Caco-2 (cell line): ENCODE measurements around the gene MRC2. TPM values are rescaled to one million over a fixed set of nuclear protein-coding genes. Genes with fewer than 3 reads are reported as not detected.
"Not testable (repeated sequence)": the region's sequence is repeated elsewhere in the genome, so short reads cannot be mapped to it uniquely, and the experiment has no call there.

Experiments
- BruUV-seq: library from RNA; stranded (reverse); fragments of 400-500 nt; replicated peaks from 2 replicates; lab custom pipeline; 2021; lab: Mats Ljungman, UMichigan
- CTCF ChIA-PET: fragments of 300-600 bp; sonication (Branson Sonifier 250); formaldehyde crosslinking; loops from one replicate; lab custom pipeline; 2022; ENCODE audit warnings: antibody characterized with exemption; lab: Charles Lee
- POLR2A ChIA-PET: fragments of 300-600 bp; sonication (Branson Sonifier 250); formaldehyde crosslinking; loops from one replicate; lab custom pipeline; 2022; ENCODE audit warnings: antibody characterized with exemption; lab: Charles Lee
- DNase-seq, 2 experiments: peaks; one replicate each; pipeline versions ENCODE4 v3.0.0 to v3.0.0-alpha.2; 2020 to 2022
- H3K27me3 ChIP-seq: replicated peaks from 2 replicates; pipeline ENCODE4 v1.6.0; 2011; ENCODE audit warnings: low read length; ENCODE audit not compliant: control insufficient read depth, insufficient read depth
- H3K36me3 ChIP-seq: 2 replicates; pipeline ENCODE4 v1.5.1; 2011; ENCODE audit warnings: low read length; ENCODE audit not compliant: control insufficient read depth, insufficient read depth
- H3K4me1 ChIP-seq: fragments of 250-450 bp; sonication (Bioruptor Pico); 2 replicates; pipeline ENCODE4 v1.5.1; 2020; ENCODE audit warnings: mild to moderate bottlenecking
- H3K4me3 ChIP-seq: 2 replicates; pipeline ENCODE4 v1.5.1; 2011; ENCODE audit warnings: low read depth, mild to moderate bottlenecking, control low read depth, low read length
- H3K9me3 ChIP-seq: fragments of 250-450 bp; sonication (Bioruptor Pico); 2 replicates; pipeline ENCODE4 v1.5.1; 2020; ENCODE audit warnings: mild to moderate bottlenecking, moderate library complexity
- H3K27ac Mint-ChIP-seq: one replicate; pipeline ENCODE4 v1.8.0; 2022; ENCODE audit warnings: mixed read lengths; ENCODE audit not compliant: unreplicated experiment
- H3K27me3 Mint-ChIP-seq: one replicate; pipeline ENCODE4 v1.8.0; 2022; ENCODE audit warnings: mixed read lengths; ENCODE audit not compliant: insufficient read depth, unreplicated experiment
- H3K36me3 Mint-ChIP-seq: one replicate; pipeline ENCODE4 v1.8.0; 2022; ENCODE audit warnings: mild to moderate bottlenecking, mixed read lengths; ENCODE audit not compliant: insufficient read depth, unreplicated experiment
- H3K4me1 Mint-ChIP-seq: one replicate; pipeline ENCODE4 v1.8.0; 2022; ENCODE audit warnings: low read depth, mixed read lengths; ENCODE audit not compliant: unreplicated experiment
- H3K4me3 Mint-ChIP-seq: one replicate; pipeline ENCODE4 v1.8.0; 2022; ENCODE audit warnings: mild to moderate bottlenecking, moderate library complexity, mixed read lengths; ENCODE audit not compliant: unreplicated experiment
- H3K9me3 Mint-ChIP-seq: one replicate; pipeline ENCODE4 v1.8.0; 2022; ENCODE audit warnings: mixed read lengths; ENCODE audit not compliant: unreplicated experiment
- intact Hi-C: fragments of 100-400 bp; cut with micrococcal nuclease; formaldehyde crosslinking; loops from one replicate; pipeline ENCODE4 v1.10.0; 2022; ENCODE audit not compliant: unreplicated experiment
- total RNA-seq: library from RNA; stranded (reverse); gene quantifications from 2 replicates; pipeline ENCODE4 v1.2.3, GENCODE V29; 2022
- TF ChIP-seq, protein P1 (sequence below), 2 experiments: fragments of 200-600 bp in 1 of 2; IDR thresholded peaks; 1 replicate in 1 of 2; 2 replicates in 1 of 2; pipeline versions ENCODE4 v1.5.1 to v1.8.0; 2011 to 2022; ENCODE audit warnings: antibody characterized with exemption in 1 of 2, control low read depth in 1 of 2, inconsistent platforms in 1 of 2, low read depth in 1 of 2, low read length in 1 of 2, mild to moderate bottlenecking in 1 of 2, moderate library complexity in 1 of 2; ENCODE audit not compliant: insufficient read depth in 1 of 2, severe bottlenecking in 1 of 2, unreplicated experiment in 1 of 2

The MRC2 gene
- total RNA-seq, 1 experiment from 2014 or later, result 7.0 TPM

DNA sequence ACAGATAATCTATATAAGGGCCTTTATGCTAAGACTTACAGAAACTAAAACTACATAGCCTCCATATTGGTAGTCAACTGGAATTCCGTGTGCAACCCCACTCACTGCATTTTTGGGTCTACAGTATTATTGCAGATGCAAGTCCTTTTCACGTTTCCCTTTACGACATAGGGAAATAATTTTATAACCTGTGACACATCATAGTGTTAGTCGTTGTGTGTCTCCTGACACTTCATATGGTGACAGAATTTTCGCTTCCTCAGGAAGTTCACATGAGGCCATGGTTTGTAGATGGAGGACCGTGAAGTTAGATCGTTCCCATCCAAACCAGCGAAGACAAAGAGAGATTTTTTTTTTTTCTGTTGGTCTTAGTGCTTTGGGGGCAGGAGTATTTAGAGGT lies 15.7 kb upstream of the MRC2 start:
- no peak for DNase-seq
- Histone ChIP-seq H3K36me3 (peaks cover 6% of the 10 kb centered on the region; the same call in 1 of the 2 replicates), H3K4me1 (no peaks in the 10 kb centered on the region), H3K9me3 (no peaks in the 10 kb centered on the region), H3K27me3 (no peaks in the 10 kb centered on the region), H3K4me3 (no peak overlapping the region)
- Mint-ChIP-seq H3K27ac (no peak overlapping the region), H3K9me3 (no peaks in the 10 kb centered on the region), H3K36me3 (peaks cover 54% of the 10 kb centered on the region), H3K27me3 (no peaks in the 10 kb centered on the region), H3K4me3 (no peak overlapping the region), H3K4me1 (no peaks in the 10 kb centered on the region)
- no TSS peak for BruUV-seq
- intact Hi-C loops, result no loop called here
- ChIA-PET POLR2A (no interaction called here), CTCF (no interaction called here)
- TF ChIP-seq, protein P1, sequence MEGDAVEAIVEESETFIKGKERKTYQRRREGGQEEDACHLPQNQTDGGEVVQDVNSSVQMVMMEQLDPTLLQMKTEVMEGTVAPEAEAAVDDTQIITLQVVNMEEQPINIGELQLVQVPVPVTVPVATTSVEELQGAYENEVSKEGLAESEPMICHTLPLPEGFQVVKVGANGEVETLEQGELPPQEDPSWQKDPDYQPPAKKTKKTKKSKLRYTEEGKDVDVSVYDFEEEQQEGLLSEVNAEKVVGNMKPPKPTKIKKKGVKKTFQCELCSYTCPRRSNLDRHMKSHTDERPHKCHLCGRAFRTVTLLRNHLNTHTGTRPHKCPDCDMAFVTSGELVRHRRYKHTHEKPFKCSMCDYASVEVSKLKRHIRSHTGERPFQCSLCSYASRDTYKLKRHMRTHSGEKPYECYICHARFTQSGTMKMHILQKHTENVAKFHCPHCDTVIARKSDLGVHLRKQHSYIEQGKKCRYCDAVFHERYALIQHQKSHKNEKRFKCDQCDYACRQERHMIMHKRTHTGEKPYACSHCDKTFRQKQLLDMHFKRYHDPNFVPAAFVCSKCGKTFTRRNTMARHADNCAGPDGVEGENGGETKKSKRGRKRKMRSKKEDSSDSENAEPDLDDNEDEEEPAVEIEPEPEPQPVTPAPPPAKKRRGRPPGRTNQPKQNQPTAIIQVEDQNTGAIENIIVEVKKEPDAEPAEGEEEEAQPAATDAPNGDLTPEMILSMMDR (IDR thresholded peaks at IDR 0.05; ENCODE audit: insufficient read depth in 1 of 2, low read depth in 1 of 2, low read length in 1 of 2, severe bottlenecking in 1 of 2, unreplicated experiment in 1 of 2), result no peak

DNA sequence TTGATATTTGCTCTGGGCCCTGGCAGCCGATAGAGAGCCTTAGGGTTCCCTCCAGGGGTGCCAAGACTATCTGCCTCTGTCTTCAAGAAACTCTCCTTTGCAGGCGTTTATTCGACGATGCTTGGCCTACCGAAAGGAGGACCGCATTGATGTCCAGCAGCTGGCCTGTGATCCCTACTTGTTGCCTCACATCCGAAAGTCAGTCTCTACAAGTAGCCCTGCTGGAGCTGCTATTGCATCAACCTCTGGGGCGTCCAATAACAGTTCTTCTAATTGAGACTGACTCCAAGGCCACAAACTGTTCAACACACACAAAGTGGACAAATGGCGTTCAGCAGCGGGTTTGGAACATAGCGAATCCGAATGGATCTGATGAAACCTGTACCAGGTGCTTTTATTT lies 15.2 kb upstream of the MRC2 start:
- H3K27me3 ChIP-seq, H3K4me3 Mint-ChIP-seq, H3K27me3 Mint-ChIP-seq, H3K27ac Mint-ChIP-seq, H3K4me3 ChIP-seq, intact Hi-C loops, BruUV-seq, H3K36me3 ChIP-seq, CTCF ChIA-PET, H3K9me3 Mint-ChIP-seq, H3K4me1 Mint-ChIP-seq, POLR2A ChIA-PET, DNase-seq, H3K9me3 ChIP-seq, H3K4me1 ChIP-seq: not testable (repeated sequence)
- peaks cover 54% of the 10 kb centered on the region for H3K36me3 Mint-ChIP-seq

DNA sequence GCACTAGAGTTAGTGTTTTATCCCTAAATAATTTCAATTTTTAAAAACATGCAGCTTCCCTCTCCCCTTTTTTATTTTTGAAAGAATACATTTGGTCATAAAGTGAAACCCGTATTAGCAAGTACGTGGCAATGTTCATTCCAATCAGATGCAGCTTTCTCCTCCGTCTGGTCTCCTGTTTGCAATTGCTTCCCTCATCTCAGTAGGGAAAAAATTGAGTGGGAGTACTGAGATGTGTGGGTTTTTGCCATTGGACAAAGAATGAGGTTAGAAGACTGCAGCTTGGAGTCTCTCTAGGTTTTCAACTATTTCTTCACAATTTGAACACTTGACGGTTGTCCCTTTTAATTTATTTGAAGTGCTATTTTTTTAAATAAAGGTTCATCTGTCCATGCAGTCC lies 14.4 kb upstream of the MRC2 start:
- TSS peak; percentile 23 for BruUV-seq
- H3K36me3 ChIP-seq, H3K9me3 Mint-ChIP-seq, H3K4me3 ChIP-seq, H3K27me3 Mint-ChIP-seq, H3K4me1 ChIP-seq, H3K9me3 ChIP-seq, DNase-seq, POLR2A ChIA-PET, intact Hi-C loops, CTCF ChIA-PET, H3K27ac Mint-ChIP-seq, H3K4me1 Mint-ChIP-seq, H3K4me3 Mint-ChIP-seq, H3K27me3 ChIP-seq: not testable (repeated sequence)
- peaks cover 54% of the 10 kb centered on the region for H3K36me3 Mint-ChIP-seq

DNA sequence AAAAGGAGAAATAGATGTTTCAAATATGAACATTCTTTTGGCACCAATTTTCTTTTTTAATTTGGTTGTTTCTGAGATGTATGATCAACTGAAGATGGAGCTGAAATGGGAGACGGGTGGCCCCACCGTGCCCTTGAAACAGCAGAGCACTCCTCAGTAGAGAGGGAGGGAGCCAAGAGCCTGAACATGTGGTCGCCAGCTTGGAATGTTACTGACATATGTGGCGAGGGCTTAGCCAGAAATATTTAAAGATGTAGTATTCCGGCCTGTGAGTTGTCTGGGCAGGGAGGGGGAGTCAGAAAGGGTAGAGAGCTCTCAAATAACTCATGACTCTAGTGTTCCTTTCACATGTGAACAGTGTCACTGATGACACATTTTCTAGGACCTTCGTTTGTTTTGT lies 13.3 kb upstream of the MRC2 start:
- Mint-ChIP-seq H3K4me3 (no peak overlapping the region), H3K27me3 (no peaks in the 10 kb centered on the region), H3K4me1 (no peaks in the 10 kb centered on the region), H3K9me3 (no peaks in the 10 kb centered on the region), H3K27ac (no peak overlapping the region), H3K36me3 (peaks cover 57% of the 10 kb centered on the region)
- BruUV-seq, result no TSS peak
- DNase-seq, result no peak
- intact Hi-C loops, result no loop called here
- H3K4me3 ChIP-seq, result no peak overlapping the region
- TF ChIP-seq, protein P1 (IDR thresholded peaks at IDR 0.05; ENCODE audit: insufficient read depth in 1 of 2, low read depth in 1 of 2, low read length in 1 of 2, severe bottlenecking in 1 of 2, unreplicated experiment in 1 of 2), result no peak
- no peaks in the 10 kb centered on the region for H3K27me3 ChIP-seq
- no peaks in the 10 kb centered on the region for H3K4me1 ChIP-seq
- peaks cover 6% of the 10 kb centered on the region; the same call in 1 of the 2 replicates for H3K36me3 ChIP-seq
- CTCF ChIA-PET, result no interaction called here
- no peaks in the 10 kb centered on the region for H3K9me3 ChIP-seq
- POLR2A ChIA-PET, result no interaction called here
